ENCODE results near the gene LRIT3.

DNA sequence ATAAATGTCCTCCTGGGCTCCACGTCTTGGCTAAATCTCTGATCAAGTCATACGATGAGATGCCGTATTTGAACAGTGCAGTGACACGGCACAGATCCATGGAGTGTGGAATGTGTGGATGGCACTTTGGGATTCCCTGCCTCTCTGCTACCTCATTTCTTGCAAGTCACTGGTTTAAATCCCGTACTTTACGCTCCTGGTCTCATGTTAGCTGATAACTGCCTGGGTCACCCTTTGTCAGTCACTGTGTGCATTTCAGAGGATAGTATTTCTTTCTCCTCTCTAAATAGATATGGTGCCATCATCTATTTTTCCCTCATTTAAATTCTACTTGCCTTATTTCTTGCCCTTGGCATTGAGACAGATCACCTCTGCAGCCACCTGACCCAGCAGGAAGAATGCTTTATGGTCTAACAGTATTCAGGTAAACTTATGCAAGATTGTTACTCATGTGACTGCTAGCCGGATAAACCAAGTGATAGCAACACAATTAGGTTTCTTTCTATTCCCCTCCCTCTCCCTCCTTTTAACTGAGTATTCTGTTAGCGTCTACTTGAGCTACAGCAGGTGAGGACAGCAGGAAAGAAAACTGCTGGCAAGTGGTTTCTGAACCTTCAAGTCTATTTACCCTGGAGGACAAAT is 67.6 kb downstream of the LRIT3 start:
- TF ChIP-seq POLR2A (IDR thresholded peaks at IDR 0.05; ENCODE audit: low read depth) = no peak
- TF ChIP-seq, protein P1, sequence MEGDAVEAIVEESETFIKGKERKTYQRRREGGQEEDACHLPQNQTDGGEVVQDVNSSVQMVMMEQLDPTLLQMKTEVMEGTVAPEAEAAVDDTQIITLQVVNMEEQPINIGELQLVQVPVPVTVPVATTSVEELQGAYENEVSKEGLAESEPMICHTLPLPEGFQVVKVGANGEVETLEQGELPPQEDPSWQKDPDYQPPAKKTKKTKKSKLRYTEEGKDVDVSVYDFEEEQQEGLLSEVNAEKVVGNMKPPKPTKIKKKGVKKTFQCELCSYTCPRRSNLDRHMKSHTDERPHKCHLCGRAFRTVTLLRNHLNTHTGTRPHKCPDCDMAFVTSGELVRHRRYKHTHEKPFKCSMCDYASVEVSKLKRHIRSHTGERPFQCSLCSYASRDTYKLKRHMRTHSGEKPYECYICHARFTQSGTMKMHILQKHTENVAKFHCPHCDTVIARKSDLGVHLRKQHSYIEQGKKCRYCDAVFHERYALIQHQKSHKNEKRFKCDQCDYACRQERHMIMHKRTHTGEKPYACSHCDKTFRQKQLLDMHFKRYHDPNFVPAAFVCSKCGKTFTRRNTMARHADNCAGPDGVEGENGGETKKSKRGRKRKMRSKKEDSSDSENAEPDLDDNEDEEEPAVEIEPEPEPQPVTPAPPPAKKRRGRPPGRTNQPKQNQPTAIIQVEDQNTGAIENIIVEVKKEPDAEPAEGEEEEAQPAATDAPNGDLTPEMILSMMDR (IDR thresholded peaks at IDR 0.05) = no peak

All from esophagus muscularis mucosa (tissue), 3 donors.